Keratinocyte (primary cell): Measurements from ENCODE around the gene RARA. TPM values are rescaled to one million over a fixed set of nuclear protein-coding genes. Genes with fewer than 3 reads are reported as not detected.

Experiments used
- DNase-seq: peaks from one replicate; pipeline ENCODE4 v3.0.0-alpha.2; 2011; ENCODE audit warnings: low read depth, missing footprints, low spot score
- FAIRE-seq: peaks from 2 replicates; lab custom pipeline; 2011; peaks lifted over from hg19 to GRCh38; lab: Jason Lieb, UNC
- H2AFZ ChIP-seq: 2 replicates; pipeline ENCODE4 v1.6.0; 2012; ENCODE audit warnings: low read length, control low read depth, inconsistent platforms; ENCODE audit not compliant: control insufficient read depth
- H3K27ac ChIP-seq: 2 replicates; pipeline ENCODE4 v1.5.1; 2011; ENCODE audit warnings: low read length; ENCODE audit not compliant: control insufficient read depth, insufficient read depth
- H3K27me3 ChIP-seq: 3 replicates; pipeline ENCODE4 v1.6.0; 2011; ENCODE audit warnings: low read length; ENCODE audit not compliant: control insufficient read depth, insufficient read depth; ENCODE audit errors: extremely low read depth
- H3K36me3 ChIP-seq, 2 experiments: 2 replicates in 1 of 2; 3 replicates in 1 of 2; pipeline ENCODE4 v1.5.1; 2011; ENCODE audit warnings: low read length in 2 of 2, mild to moderate bottlenecking in 1 of 2; ENCODE audit not compliant: control insufficient read depth in 2 of 2, insufficient read depth in 2 of 2; ENCODE audit errors: extremely low read depth in 1 of 2
- H3K4me1 ChIP-seq: 3 replicates; pipeline ENCODE4 v1.5.1; 2011; ENCODE audit warnings: low read length; ENCODE audit not compliant: control insufficient read depth, insufficient read depth; ENCODE audit errors: extremely low read depth
- H3K4me2 ChIP-seq: 3 replicates; pipeline ENCODE4 v1.6.0; 2011; ENCODE audit warnings: low read depth, low read length; ENCODE audit not compliant: control insufficient read depth, insufficient read depth; ENCODE audit errors: extremely low read depth
- H3K4me3 ChIP-seq, 3 experiments: fragments of 200-600 bp in 1 of 3; sonication (generic) in 1 of 3; 2 replicates in 2 of 3; 3 replicates in 1 of 3; pipeline ENCODE4 v1.5.1; 2011 to 2016; ENCODE audit warnings: low read length in 3 of 3, mild to moderate bottlenecking in 3 of 3, control low read depth in 2 of 3, inconsistent platforms in 1 of 3, low read depth in 1 of 3, mixed read lengths in 1 of 3, mixed run types in 1 of 3, moderate library complexity in 1 of 3; ENCODE audit not compliant: control insufficient read depth in 2 of 3, insufficient read depth in 2 of 3; ENCODE audit errors: extremely low read depth in 1 of 3
- H3K79me2 ChIP-seq: 2 replicates; pipeline ENCODE4 v1.6.0; 2012; ENCODE audit warnings: low read length; ENCODE audit not compliant: control insufficient read depth, insufficient read depth
- H3K9ac ChIP-seq: 3 replicates; pipeline ENCODE4 v1.6.0; 2011; ENCODE audit warnings: low read length; ENCODE audit not compliant: control insufficient read depth, insufficient read depth; ENCODE audit errors: extremely low read depth
- H3K9me1 ChIP-seq: 3 replicates; pipeline ENCODE4 v1.6.0; 2011; ENCODE audit warnings: low read length; ENCODE audit not compliant: control insufficient read depth, insufficient read depth; ENCODE audit errors: extremely low read depth
- H3K9me3 ChIP-seq: 2 replicates; pipeline ENCODE4 v1.5.1; 2012; ENCODE audit warnings: low read depth, low read length; ENCODE audit not compliant: control insufficient read depth
- H4K20me1 ChIP-seq: 3 replicates; pipeline ENCODE4 v1.6.0; 2011; ENCODE audit warnings: low read length; ENCODE audit not compliant: control insufficient read depth, insufficient read depth; ENCODE audit errors: extremely low read depth
- EZH2 ChIP-seq: IDR thresholded peaks from one replicate; pipeline ENCODE4 v1.6.1; 2012; ENCODE audit warnings: inconsistent platforms, mild to moderate bottlenecking, low read length, moderate library complexity
- dilution Hi-C: fragments of 300-500 bp; cut with MboI; formaldehyde crosslinking; loops from one replicate; pipeline ENCODE4 v1.7.0; 2020; ENCODE audit warnings: low sequenced_read_pairs; ENCODE audit not compliant: extremely low pct_ligation_motif_present
- polyA plus RNA-seq, 5 experiments: library from polyadenylated mRNA; depleted of rRNA in 3 of 5; stranded (reverse) in 3 of 5; stranded (forward) in 1 of 5; unstranded in 1 of 5; fragments of >200 nt; gene quantifications; 1 replicate in 1 of 5; 2 replicates in 3 of 5; 3 replicates in 1 of 5; pipeline versions ENCODE4 v1.2.1 to v1.2.3, GENCODE V29; 2011 to 2012; ENCODE audit warnings: missing spikeins in 2 of 5, low read depth in 1 of 5, low replicate concordance in 1 of 5
- TF ChIP-seq, protein P1 (sequence below), 3 experiments: IDR thresholded peaks in 1 of 3; conservative IDR thresholded peaks in 1 of 3; optimal IDR thresholded peaks in 1 of 3; 2 replicates in 2 of 3; 3 replicates in 1 of 3; pipeline versions ENCODE3 to v1.5.1; 2011; ENCODE audit warnings: low read length in 3 of 3, mild to moderate bottlenecking in 3 of 3, moderate library complexity in 2 of 3, control low read depth in 1 of 3, inconsistent platforms in 1 of 3; ENCODE audit not compliant: insufficient read depth in 2 of 3; ENCODE audit errors: extremely low read depth in 1 of 3

Gene RARA
- polyA plus RNA-seq, 1 donor (not counting 4 experiments of a cell fraction or from before 2014, with no cell fraction given): 3.8 TPM

DNA sequence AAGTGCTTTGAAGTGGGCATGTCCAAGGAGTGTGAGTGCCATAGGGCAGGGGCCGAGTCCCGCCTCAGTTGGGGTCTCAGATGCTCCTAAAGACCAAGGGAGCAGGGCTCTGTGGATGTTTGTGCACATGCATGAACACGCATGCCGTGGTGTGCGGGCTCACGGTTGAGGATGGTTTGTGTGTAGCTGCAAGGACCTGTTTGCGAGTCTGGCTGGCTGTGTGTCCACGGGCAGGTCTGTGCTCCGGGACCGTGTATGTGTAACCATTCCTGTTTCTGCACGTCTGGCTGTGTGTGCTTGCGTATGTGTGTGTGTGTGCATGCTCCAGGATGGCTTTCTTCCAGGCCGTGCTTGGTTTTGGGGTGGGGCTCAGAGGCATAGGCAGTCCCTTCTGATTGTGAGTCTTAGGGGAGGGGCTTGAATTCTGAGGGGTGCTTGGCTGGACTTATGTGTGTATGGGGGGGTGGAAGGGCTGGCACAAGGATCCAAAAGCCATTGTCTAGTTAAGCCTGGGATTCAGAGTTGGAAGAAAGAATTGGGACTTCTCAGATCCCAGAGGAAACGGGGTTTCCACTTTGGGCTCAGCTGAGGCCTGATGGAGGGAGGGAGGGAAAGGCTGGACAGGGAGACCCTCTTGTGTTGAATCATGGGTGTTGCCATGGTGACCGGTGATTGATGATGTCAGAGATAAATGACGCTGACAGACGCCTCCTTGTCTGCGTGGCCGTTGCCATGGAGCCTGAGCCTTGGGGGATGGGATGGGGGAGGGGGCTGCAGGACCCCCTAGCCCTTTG, 41.1 kb downstream of the RARA start:
- peaks cover 21% of the 10 kb centered on the region for H3K79me2 ChIP-seq
- no peaks in the 10 kb centered on the region for H3K9me3 ChIP-seq
- peaks cover 50% of the 10 kb centered on the region for H3K4me1 ChIP-seq
- peaks cover 9 to 18% of the 10 kb centered on the region in 2 experiments for H3K36me3 ChIP-seq
- TF ChIP-seq, protein P1, sequence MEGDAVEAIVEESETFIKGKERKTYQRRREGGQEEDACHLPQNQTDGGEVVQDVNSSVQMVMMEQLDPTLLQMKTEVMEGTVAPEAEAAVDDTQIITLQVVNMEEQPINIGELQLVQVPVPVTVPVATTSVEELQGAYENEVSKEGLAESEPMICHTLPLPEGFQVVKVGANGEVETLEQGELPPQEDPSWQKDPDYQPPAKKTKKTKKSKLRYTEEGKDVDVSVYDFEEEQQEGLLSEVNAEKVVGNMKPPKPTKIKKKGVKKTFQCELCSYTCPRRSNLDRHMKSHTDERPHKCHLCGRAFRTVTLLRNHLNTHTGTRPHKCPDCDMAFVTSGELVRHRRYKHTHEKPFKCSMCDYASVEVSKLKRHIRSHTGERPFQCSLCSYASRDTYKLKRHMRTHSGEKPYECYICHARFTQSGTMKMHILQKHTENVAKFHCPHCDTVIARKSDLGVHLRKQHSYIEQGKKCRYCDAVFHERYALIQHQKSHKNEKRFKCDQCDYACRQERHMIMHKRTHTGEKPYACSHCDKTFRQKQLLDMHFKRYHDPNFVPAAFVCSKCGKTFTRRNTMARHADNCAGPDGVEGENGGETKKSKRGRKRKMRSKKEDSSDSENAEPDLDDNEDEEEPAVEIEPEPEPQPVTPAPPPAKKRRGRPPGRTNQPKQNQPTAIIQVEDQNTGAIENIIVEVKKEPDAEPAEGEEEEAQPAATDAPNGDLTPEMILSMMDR (optimal IDR thresholded peaks at IDR 0.05 in 1 of 3, IDR thresholded peaks at IDR 0.05 in 1 of 3, conservative IDR thresholded peaks at IDR 0.05 in 1 of 3; ENCODE audit: extremely low read depth in 1 of 3, insufficient read depth in 2 of 3, low read length in 3 of 3): no peak
- no peak for TF ChIP-seq EZH2
- peak overlapping the region; percentile 91 for H3K4me2 ChIP-seq
- H2AFZ ChIP-seq: no peak overlapping the region
- no peak for FAIRE-seq
- H3K9ac ChIP-seq: peak overlapping the region; percentile 74
- DNase-seq: peak; percentile 83
- dilution Hi-C loops: no loop called here
- peak overlapping the region in 2 of 3 experiments; percentile 46 to 57 for H3K4me3 ChIP-seq
- peaks cover 2% of the 10 kb centered on the region for H3K9me1 ChIP-seq
- no peaks in the 10 kb centered on the region for H3K27me3 ChIP-seq
- no peaks in the 10 kb centered on the region for H4K20me1 ChIP-seq
- peak overlapping the region; percentile 90 for H3K27ac ChIP-seq

DNA sequence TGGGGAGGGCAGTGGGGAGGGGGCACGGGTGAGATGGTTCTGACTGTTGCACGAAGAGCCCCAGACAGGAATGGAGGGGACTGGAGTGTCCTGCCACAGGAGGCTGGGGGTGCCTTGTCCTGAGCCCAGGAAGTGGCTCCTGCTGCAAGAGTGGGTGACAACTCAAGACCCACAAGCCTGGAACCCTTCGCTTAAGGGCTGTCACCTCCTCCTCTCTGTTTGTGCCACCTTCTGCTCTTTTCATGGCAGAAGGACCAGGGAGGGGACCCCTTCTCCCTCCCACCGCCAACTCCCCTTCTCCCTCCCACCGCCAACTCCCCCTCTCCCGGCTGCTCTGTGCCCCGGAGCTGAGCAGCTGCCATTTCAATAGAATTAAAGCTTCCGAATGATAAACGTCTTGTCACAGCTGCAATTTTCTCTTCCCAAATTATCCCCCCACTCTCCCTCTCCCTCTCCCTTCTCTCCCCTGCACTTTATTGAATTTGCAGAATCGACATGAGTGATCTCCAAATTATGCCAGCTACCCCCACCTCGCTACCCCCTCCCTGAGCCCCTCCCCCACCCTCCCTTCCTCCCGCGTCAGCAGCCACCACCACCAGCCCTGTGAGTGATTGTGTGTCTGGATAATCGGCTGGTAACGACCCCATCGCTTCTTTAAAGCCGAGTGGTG, 41.8 kb downstream of the RARA start:
- Histone ChIP-seq H3K9me3 (no peaks in the 10 kb centered on the region), H2AFZ (no peak overlapping the region), H3K9ac (peak overlapping the region; percentile 74), H3K4me3 (no peak overlapping the region), H3K9me1 (peaks cover 2% of the 10 kb centered on the region), H4K20me1 (no peaks in the 10 kb centered on the region), H3K4me1 (peaks cover 43% of the 10 kb centered on the region), H3K27me3 (no peaks in the 10 kb centered on the region), H3K36me3 (peaks cover 14 to 20% of the 10 kb centered on the region in 2 experiments), H3K4me2 (no peak overlapping the region), H3K27ac (peak overlapping the region; percentile 90), H3K79me2 (peaks cover 21% of the 10 kb centered on the region)
- dilution Hi-C loops: no loop called here
- DNase-seq (no peak), FAIRE-seq (no peak)
- no peak for TF ChIP-seq EZH2
